ENCODE results near the gene DNAJA3.

- TF ChIP-seq YY1 (IDR thresholded peaks at IDR 0.05; ENCODE audit: insufficient read depth, insufficient read length) (no peak), ZNF274 (IDR thresholded peaks at IDR 0.05; ENCODE audit: low read depth, low read length) (no peak), SUZ12 (IDR thresholded peaks at IDR 0.05; ENCODE audit: extremely low read depth, insufficient read depth, insufficient read length) (no peak)
Measured at GRCh38 chr16:4389051-4389955, 36.4 kb upstream of the DNAJA3 start.

Measured in NT2/D1 (cell line).